Measurements from ENCODE around the gene AGBL1.

GRCh38 chr15:87038404-87038803 lies 958.7 kb downstream of the AGBL1 start:
- no peak for TF ChIP-seq CTCF (conservative IDR thresholded peaks at IDR 0.05; ENCODE audit: low read depth, low read length)
- no peak for TF ChIP-seq EZH2 (IDR thresholded peaks at IDR 0.05; ENCODE audit: borderline replicate concordance, low read depth, low read length, poor library complexity, severe bottlenecking)
